Neural progenitor cell (in vitro differentiated cells): ENCODE data around the gene KISS1. TPM values are rescaled to one million over a fixed set of nuclear protein-coding genes. Genes with fewer than 3 reads are reported as not detected.

Experiments
- DNase-seq: peaks from one replicate; pipeline ENCODE4 v3.0.0-alpha.2; 2016; ENCODE audit warnings: low spot score
- H2AFZ ChIP-seq: fragments of 200-600 bp; sonication (generic); replicated peaks from 2 replicates; pipeline ENCODE4 v1.6.1; 2016; ENCODE audit warnings: antibody characterized with exemption
- H3F3A ChIP-seq: fragments of 200-600 bp; sonication (generic); 2 replicates; pipeline ENCODE4 v1.6.1; 2016; ENCODE audit warnings: antibody characterized with exemption, low read depth
- H3K27ac ChIP-seq: fragments of 200-600 bp; sonication (generic); 2 replicates; pipeline ENCODE4 v1.5.1; 2016; ENCODE audit warnings: mild to moderate bottlenecking
- H3K27me3 ChIP-seq: fragments of 200-600 bp; sonication (generic); 2 replicates; pipeline ENCODE4 v1.6.1; 2016; ENCODE audit warnings: mild to moderate bottlenecking, moderate library complexity
- H3K36me3 ChIP-seq: fragments of 200-600 bp; sonication (generic); 2 replicates; pipeline ENCODE4 v1.5.1; 2016
- H3K4me1 ChIP-seq: fragments of 200-600 bp; sonication (generic); 2 replicates; pipeline ENCODE4 v1.6.1; 2016; ENCODE audit warnings: mixed run types
- H3K4me2 ChIP-seq: fragments of 200-600 bp; sonication (generic); 2 replicates; pipeline ENCODE4 v1.6.1; 2016
- H3K4me3 ChIP-seq: fragments of 200-600 bp; sonication (generic); 2 replicates; pipeline ENCODE4 v1.5.1; 2016
- H3K79me2 ChIP-seq: fragments of 200-600 bp; sonication (generic); 2 replicates; pipeline ENCODE4 v1.6.1; 2016; ENCODE audit warnings: low read depth
- H3K9ac ChIP-seq: fragments of 200-600 bp; sonication (generic); 2 replicates; pipeline ENCODE4 v1.6.1; 2016
- H3K9me3 ChIP-seq: fragments of 200-600 bp; sonication (generic); 2 replicates; pipeline ENCODE4 v1.5.1; 2016; ENCODE audit warnings: low read depth
- H4K20me1 ChIP-seq: fragments of 200-600 bp; sonication (generic); 2 replicates; pipeline ENCODE4 v1.6.1; 2016; ENCODE audit warnings: low read depth
- H3K27ac Mint-ChIP-seq: 3 replicates; pipeline ENCODE4 v1.8.0; 2021; ENCODE audit warnings: mixed read lengths
- H3K27me3 Mint-ChIP-seq: 2 replicates; pipeline ENCODE4 v1.8.0; 2022; ENCODE audit warnings: low read depth, mild to moderate bottlenecking, inconsistent platforms, moderate library complexity, mixed read lengths; ENCODE audit not compliant: insufficient read depth
- H3K36me3 Mint-ChIP-seq: 3 replicates; pipeline ENCODE4 v1.8.0; 2021; ENCODE audit warnings: mixed read lengths
- H3K4me1 Mint-ChIP-seq: 3 replicates; pipeline ENCODE4 v1.8.0; 2021; ENCODE audit warnings: mixed read lengths
- H3K4me3 Mint-ChIP-seq: 3 replicates; pipeline ENCODE4 v1.8.0; 2021; ENCODE audit warnings: mild to moderate bottlenecking, moderate library complexity, mixed read lengths
- H3K9me3 Mint-ChIP-seq: 3 replicates; pipeline ENCODE4 v1.8.0; 2020; ENCODE audit warnings: mixed read lengths
- CTCF ChIP-seq: fragments of 200-600 bp; sonication (generic); IDR thresholded peaks from 2 replicates; pipeline ENCODE4 v1.5.1; 2017; ENCODE audit warnings: antibody characterized with exemption, mild to moderate bottlenecking
- EZH2 ChIP-seq: fragments of 200-600 bp; sonication (generic); IDR thresholded peaks from 2 replicates; pipeline ENCODE4 v1.6.1; 2017; ENCODE audit warnings: antibody characterized with exemption, mild to moderate bottlenecking, moderate library complexity
- EZH2phosphoT487 ChIP-seq: fragments of 200-600 bp; sonication (generic); IDR thresholded peaks from 2 replicates; pipeline ENCODE4 v1.6.1; 2017; ENCODE audit warnings: antibody characterized with exemption
- total RNA-seq: library from RNA; depleted of rRNA; stranded (reverse); fragments of >200 nt; gene quantifications from 2 replicates; pipeline ENCODE4 v1.2.3, GENCODE V29; 2015; ENCODE audit warnings: low replicate concordance

Gene KISS1
- total RNA-seq, 1 donor from 2014 or later, result not detected

- H3K27me3 Mint-ChIP-seq, result peaks cover 14% of the 10 kb centered on the region
- no peaks in the 10 kb centered on the region for H3K4me1 Mint-ChIP-seq
- peaks cover 4% of the 10 kb centered on the region for H4K20me1 ChIP-seq
- H3K4me3 Mint-ChIP-seq, result no peak overlapping the region
- no peaks in the 10 kb centered on the region for H3F3A ChIP-seq
- no peaks in the 10 kb centered on the region for H3K9me3 ChIP-seq
- no peaks in the 10 kb centered on the region for H3K79me2 ChIP-seq
- H3K4me2 ChIP-seq, result no peak overlapping the region
- no peaks in the 10 kb centered on the region for H3K9me3 Mint-ChIP-seq
- no peak overlapping the region for H3K27ac Mint-ChIP-seq
- H3K9ac ChIP-seq, result no peak overlapping the region
- no peak overlapping the region for H2AFZ ChIP-seq
- H3K36me3 Mint-ChIP-seq, result no peaks in the 10 kb centered on the region
- peaks cover 8% of the 10 kb centered on the region for H3K27me3 ChIP-seq
- no peak for TF ChIP-seq EZH2phosphoT487
- DNase-seq, result no peak
- H3K36me3 ChIP-seq, result no peaks in the 10 kb centered on the region
- no peak overlapping the region for H3K27ac ChIP-seq
- H3K4me3 ChIP-seq, result no peak overlapping the region
- no peaks in the 10 kb centered on the region for H3K4me1 ChIP-seq
These were observed 9.2 kb upstream of the KISS1 start for GRCh38 chr1:204205486-204205885.

- Histone ChIP-seq H3K27me3 (peaks cover 8% of the 10 kb centered on the region), H4K20me1 (peaks cover 4% of the 10 kb centered on the region), H3K9me3 (no peaks in the 10 kb centered on the region), H3F3A (no peaks in the 10 kb centered on the region), H3K36me3 (no peaks in the 10 kb centered on the region), H3K4me1 (no peaks in the 10 kb centered on the region), H2AFZ (no peak overlapping the region), H3K27ac (no peak overlapping the region), H3K79me2 (no peaks in the 10 kb centered on the region), H3K9ac (no peak overlapping the region), H3K4me3 (no peak overlapping the region), H3K4me2 (no peak overlapping the region)
- Mint-ChIP-seq H3K9me3 (no peaks in the 10 kb centered on the region), H3K27me3 (peaks cover 14% of the 10 kb centered on the region), H3K4me3 (no peak overlapping the region), H3K36me3 (no peaks in the 10 kb centered on the region), H3K4me1 (no peaks in the 10 kb centered on the region), H3K27ac (no peak overlapping the region)
- TF ChIP-seq EZH2, result no peak
- TF ChIP-seq CTCF, result no peak
- no peak for TF ChIP-seq EZH2phosphoT487
- DNase-seq, result no peak
These were observed 8.7 kb upstream of the KISS1 start for GRCh38 chr1:204204944-204205343.

GRCh38 chr1:204203206-204203767 lies 7.0 kb upstream of the KISS1 start:
- TF ChIP-seq EZH2phosphoT487 (no peak), EZH2 (no peak), CTCF (no peak)
- H3K4me3 ChIP-seq, result no peak overlapping the region
- Mint-ChIP-seq H3K4me3 (no peak overlapping the region), H3K27ac (no peak overlapping the region), H3K36me3 (no peaks in the 10 kb centered on the region), H3K4me1 (no peaks in the 10 kb centered on the region), H3K27me3 (peaks cover 19% of the 10 kb centered on the region), H3K9me3 (no peaks in the 10 kb centered on the region)
- H3K4me1 ChIP-seq, result no peaks in the 10 kb centered on the region
- no peak overlapping the region for H3K9ac ChIP-seq
- H3K36me3 ChIP-seq, result no peaks in the 10 kb centered on the region
- H3K27me3 ChIP-seq, result peaks cover 8% of the 10 kb centered on the region
- no peaks in the 10 kb centered on the region for H3K9me3 ChIP-seq
- H4K20me1 ChIP-seq, result peaks cover 4% of the 10 kb centered on the region
- no peak overlapping the region for H2AFZ ChIP-seq
- DNase-seq, result no peak
- no peak overlapping the region for H3K27ac ChIP-seq
- H3K4me2 ChIP-seq, result no peak overlapping the region
- H3F3A ChIP-seq, result no peaks in the 10 kb centered on the region
- no peaks in the 10 kb centered on the region for H3K79me2 ChIP-seq

- Mint-ChIP-seq H3K27ac (no peak overlapping the region), H3K4me1 (no peaks in the 10 kb centered on the region), H3K27me3 (peaks cover 19% of the 10 kb centered on the region), H3K36me3 (no peaks in the 10 kb centered on the region), H3K9me3 (no peaks in the 10 kb centered on the region), H3K4me3 (no peak overlapping the region)
- Histone ChIP-seq H3K4me1 (no peaks in the 10 kb centered on the region), H3K27ac (no peak overlapping the region), H3K79me2 (no peaks in the 10 kb centered on the region), H3K36me3 (no peaks in the 10 kb centered on the region), H3K9me3 (no peaks in the 10 kb centered on the region), H3K27me3 (peaks cover 8% of the 10 kb centered on the region), H3F3A (no peaks in the 10 kb centered on the region), H3K9ac (no peak overlapping the region), H4K20me1 (peaks cover 4% of the 10 kb centered on the region), H2AFZ (no peak overlapping the region), H3K4me2 (no peak overlapping the region), H3K4me3 (no peak overlapping the region)
- DNase-seq, result no peak
- no peak for TF ChIP-seq EZH2
- no peak for TF ChIP-seq CTCF
These were observed 6.2 kb upstream of the KISS1 start for GRCh38 chr1:204202481-204202880.
